HG03457 (cell line): Measurements from ENCODE around the gene FAM9A.
A peak's percentile ranks its signal among the peaks of the same experiment; 100 is the strongest.
"Not testable (repeated sequence)": the region's sequence is repeated elsewhere in the genome, so short reads cannot be mapped to it uniquely, and the experiment has no call there.

Experiments used
- ATAC-seq: cut with Tn5 transposase; IDR thresholded peaks from one replicate; pipeline ENCODE4 v1.9.1; 2021; ENCODE audit warnings: moderate number of reproducible peaks; ENCODE audit not compliant: unreplicated experiment

Gene FAM9A

GRCh38 chrX:8805046-8805445, 3.9 kb upstream of the FAM9A start:
- ATAC-seq, result no peak

GRCh38 chrX:8803326-8803725, 2.1 kb upstream of the FAM9A start:
- ATAC-seq, result no peak

GRCh38 chrX:8800351-8800750, 832 bp downstream of the FAM9A start:
- not testable (repeated sequence) for ATAC-seq

GRCh38 chrX:8799281-8799680, 1.9 kb downstream of the FAM9A start:
- not testable (repeated sequence) for ATAC-seq

- ATAC-seq, result not testable (repeated sequence)
Observed at GRCh38 chrX:8798702-8799101, 2.5 kb downstream of the FAM9A start.

- not testable (repeated sequence) for ATAC-seq
Observed at GRCh38 chrX:8787119-8787518, 14.1 kb downstream of the FAM9A start.

- ATAC-seq, result no peak
Observed at GRCh38 chrX:8784162-8784561, 17.0 kb downstream of the FAM9A start.

- no peak for ATAC-seq
Observed at GRCh38 chrX:8783714-8784098, 17.5 kb downstream of the FAM9A start.

GRCh38 chrX:8783097-8783713, 18.0 kb downstream of the FAM9A start:
- peak; percentile 76 for ATAC-seq

- no peak for ATAC-seq
Observed at GRCh38 chrX:8782595-8782994, 18.6 kb downstream of the FAM9A start.

- ATAC-seq, result not testable (repeated sequence)
Observed at GRCh38 chrX:8781921-8782320, 19.3 kb downstream of the FAM9A start.

- no peak for ATAC-seq
Observed at GRCh38 chrX:8773117-8773516, 28.1 kb downstream of the FAM9A start.

GRCh38 chrX:8760021-8760420, 41.2 kb downstream of the FAM9A start:
- ATAC-seq, result no peak

- not testable (repeated sequence) for ATAC-seq
Observed at GRCh38 chrX:8758706-8759105, 42.5 kb downstream of the FAM9A start.

GRCh38 chrX:8757609-8758389, 43.4 kb downstream of the FAM9A start:
- not testable (repeated sequence) for ATAC-seq

GRCh38 chrX:8755813-8756212, 45.4 kb downstream of the FAM9A start:
- no peak for ATAC-seq

GRCh38 chrX:8755116-8755515, 46.1 kb downstream of the FAM9A start:
- ATAC-seq, result no peak

- no peak for ATAC-seq
Observed at GRCh38 chrX:8749697-8750096, 51.5 kb downstream of the FAM9A start.

- ATAC-seq, result no peak
Observed at GRCh38 chrX:8748855-8749254, 52.3 kb downstream of the FAM9A start.

- ATAC-seq, result no peak
Observed at GRCh38 chrX:8743126-8743732, 58.0 kb downstream of the FAM9A start.

- ATAC-seq, result no peak
Observed at GRCh38 chrX:8741981-8742380, 59.2 kb downstream of the FAM9A start.
